Measurements from ENCODE around the gene CTDSPL.

The CTDSPL gene

GRCh38 chr3:37943631-37944314 is 82.1 kb downstream of the CTDSPL start:
- DNase-seq (ENCODE audit: low read depth) = no peak

DNA sequence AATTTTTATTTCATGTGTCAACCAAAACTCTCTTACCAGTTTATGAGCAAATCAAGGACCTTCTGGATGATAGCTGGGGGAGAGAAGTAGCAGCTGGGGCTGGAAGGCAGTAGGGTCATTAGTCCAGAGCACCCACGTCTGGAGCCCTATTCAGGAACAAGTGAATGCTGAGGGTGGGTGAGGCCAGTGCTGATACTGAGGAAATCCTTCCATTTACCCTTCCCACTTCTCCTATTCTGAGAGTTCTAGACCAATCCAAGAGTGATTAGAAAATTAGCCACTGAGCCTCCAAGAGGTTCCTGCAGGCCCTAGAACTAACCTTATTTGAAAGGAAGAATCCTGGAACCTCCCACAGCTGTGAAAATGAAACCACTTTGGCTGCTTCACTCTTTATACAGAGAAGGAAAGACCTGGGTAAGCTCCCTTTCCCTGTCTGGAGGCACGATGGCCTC is 82.7 kb downstream of the CTDSPL start:
- DNase-seq (ENCODE audit: low read depth) = no peak

DNA sequence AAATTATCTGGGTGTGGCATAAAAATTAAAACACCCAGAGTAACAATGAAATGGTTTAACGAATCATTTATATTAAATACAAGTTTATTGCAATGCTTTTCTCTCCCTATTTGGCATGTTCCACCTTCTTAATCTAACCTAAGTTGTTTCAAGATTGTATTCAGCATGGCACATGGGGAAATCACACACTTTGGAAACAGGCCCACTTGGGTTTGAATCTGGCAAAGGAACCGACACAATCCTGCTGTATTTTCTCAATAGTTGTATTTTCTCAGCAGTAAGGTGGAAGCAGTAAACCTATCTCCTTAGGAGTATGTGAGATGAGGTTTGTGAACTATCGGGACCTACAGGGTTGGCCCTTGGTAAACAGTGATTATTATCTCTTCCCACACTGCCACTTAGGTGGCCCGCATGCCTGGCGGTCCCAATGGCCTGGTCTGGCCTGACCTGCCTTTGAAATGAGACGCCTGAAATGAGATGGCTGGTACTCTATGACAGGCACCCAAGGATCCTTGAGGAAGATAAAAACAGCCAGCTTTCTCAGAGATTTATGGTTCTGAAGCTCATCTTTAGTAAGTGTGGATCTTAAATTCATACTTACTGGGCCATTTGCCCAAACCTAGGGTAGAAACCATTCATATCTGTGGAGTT is 83.6 kb downstream of the CTDSPL start:
- DNase-seq (ENCODE audit: low read depth) = no peak

DNA sequence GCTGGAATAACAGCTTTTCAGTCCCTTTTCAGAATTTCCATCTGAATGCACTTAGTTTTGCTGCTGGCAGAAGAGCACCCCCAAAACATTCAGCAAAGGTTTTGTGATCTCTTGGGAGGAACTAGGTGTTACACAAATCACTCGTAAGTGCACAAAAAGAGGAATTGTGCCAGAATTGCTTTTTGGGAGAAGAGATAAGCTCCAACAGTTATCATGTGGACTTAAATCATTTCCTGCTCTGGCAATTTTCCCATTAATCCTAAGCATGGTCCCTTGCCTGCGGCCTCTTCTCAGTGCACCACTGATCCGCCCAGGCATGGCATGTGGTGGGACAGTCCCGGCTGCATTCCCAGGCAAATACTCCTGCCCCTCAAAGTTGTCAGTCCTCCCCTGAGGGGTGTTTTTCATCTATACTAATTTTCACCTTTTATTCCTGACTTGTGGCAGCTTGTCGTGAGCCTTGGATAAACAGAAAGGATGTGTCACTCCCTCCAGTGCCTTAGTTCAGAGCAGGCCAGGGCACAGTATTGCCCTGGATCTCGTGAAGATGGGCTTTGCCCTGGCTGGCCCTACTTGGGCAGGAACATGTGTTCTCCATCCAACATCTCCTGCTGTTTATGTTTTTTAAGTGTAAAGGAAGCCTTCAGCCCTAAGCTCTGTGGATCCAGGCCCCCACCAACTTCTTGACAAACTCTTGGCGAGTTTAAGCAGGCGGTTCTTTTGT is 84.3 kb downstream of the CTDSPL start:
- DNase-seq (ENCODE audit: low read depth) = peak; percentile 93

DNA sequence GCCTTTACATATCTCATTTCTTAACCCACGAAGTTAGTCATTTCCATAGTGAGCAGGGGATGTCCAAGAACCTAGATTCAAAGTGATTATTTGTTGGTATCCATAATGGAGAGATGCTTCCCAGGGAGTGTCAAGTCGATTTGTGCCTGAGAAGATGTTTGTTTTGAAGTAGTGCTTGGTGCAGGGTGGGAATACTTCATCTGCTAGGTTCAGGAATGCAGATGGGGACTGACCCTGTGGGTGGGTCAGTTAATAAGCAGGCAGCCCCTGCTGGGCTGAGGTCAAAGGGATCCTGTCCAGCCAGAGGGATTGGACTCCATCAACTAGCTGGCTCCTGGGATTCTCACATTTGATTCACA is 84.8 kb downstream of the CTDSPL start:
- DNase-seq (ENCODE audit: low read depth) = no peak

DNA sequence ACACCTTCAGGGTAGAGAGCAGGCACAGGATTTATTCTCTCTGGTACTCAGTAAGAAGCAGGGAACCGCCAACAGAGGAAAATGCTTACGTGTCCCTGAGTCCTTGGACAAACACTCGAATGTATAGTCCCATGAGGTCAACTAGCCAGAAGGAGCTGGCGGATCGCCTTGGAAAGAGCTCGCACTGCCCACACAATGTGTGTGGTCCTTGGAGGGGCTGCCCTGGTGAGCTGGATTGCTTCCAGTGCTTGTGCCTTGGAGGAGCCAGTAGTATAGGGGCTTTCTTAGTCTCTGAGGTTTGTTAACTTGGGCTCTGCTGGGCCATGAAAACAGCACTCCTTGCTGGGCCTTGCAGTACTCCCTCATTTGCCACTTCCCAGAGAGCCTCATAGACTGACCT is 88.2 kb downstream of the CTDSPL start:
- no peak for DNase-seq (ENCODE audit: low read depth)

DNA sequence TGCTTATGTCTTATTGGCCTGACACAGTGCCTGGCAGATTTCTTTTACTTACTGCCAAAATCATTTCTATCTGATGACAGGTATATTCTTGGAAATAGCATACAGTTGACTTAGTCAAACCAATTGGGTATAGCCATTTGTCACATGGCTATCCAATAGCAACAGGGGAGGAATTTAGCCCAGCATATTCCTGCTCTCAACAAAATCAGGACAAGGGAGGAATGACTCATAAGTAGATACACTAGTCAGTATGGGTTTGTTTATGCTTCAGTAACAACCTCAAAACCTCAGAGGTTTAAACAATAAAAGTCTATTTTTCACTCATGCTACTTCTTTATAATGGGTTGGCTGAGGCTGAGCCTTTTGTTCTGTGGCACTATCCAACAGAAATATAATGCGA is 90.9 kb downstream of the CTDSPL start:
- peak; percentile 34 for DNase-seq (ENCODE audit: low read depth)

GRCh38 chr3:37953226-37953625 is 91.5 kb downstream of the CTDSPL start:
- DNase-seq (ENCODE audit: low read depth) = no peak

- DNase-seq (ENCODE audit: low read depth) = no peak
Observed at GRCh38 chr3:37953707-37954394, 92.2 kb downstream of the CTDSPL start.

DNA sequence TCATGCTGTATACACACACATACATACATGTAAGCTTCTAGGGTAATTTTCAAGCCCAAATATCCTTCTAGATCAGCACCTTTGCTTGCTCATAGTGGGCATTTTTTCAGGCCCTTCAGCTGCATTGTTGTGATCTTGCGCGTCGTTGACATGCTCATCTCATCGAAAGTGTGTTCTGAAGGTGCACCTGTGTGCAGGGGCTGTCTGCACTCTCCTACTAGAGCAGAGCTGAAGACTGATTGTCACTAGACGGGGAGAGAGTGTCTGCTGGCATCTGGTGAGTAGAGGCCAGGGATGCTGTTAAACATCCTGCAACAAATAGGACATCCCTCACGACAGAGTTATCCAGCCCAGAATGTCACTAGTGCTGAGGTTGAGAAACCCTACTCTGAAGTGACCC is 93.2 kb downstream of the CTDSPL start:
- no peak for DNase-seq (ENCODE audit: low read depth)

DNA sequence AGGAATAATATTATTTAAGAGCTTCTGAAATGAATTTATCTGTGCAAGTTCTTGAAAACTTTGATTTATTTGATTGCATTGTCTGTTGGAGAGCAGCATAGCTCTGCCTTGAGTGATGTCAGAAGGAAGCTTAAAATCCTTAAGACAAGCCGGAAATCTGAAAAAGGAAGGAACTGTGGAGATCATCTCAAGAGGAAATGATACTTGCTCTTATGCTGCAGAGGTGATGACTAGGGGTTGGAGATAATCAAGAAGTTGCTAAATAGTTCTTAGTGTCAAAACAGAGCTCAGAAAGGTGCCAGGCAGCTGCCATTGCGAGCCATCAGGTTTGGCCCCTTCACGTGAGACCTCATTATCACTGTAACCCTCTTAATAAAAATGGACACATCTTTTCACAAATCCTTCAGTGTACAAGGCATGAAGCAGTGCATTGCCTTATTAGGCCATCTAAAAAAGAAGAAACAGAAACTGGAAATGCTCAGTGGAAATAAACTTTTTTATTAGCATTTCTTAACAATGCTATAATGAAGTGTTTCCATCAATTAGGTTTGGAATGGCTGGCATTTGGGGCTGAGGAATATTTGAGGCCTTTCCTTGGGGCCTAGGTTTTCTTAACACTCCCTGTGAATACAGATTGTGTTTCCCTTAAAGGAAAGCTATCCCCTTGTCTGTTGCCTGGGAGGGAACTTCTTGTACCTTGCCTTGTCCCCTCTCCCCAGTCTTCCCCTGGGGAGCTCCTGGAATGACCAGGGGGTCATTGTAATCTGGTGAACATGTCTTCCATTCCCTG is 94.4 kb downstream of the CTDSPL start:
- DNase-seq (ENCODE audit: low read depth) = peak; percentile 68

GRCh38 chr3:37956723-37957538 is 95.3 kb downstream of the CTDSPL start:
- DNase-seq (ENCODE audit: low read depth) = no peak

DNA sequence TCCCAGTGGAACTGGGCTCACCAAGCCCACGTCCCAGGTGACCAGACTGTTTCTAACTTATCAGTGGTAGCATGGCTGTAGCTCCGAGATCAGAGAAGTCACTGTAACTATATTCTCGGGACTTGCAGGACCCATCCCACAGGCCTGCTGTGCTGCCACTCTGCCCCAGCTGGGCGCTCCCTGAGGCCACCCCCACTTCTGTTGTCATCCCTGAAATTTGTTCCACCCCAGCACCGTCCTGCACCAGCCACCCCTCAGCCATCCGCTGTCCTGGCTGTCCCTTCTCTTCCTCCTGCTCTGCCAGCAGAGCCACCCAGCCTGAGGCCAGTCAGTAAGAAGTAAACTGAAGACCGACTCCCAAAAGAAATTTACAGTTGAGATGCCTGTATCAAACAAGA is 95.9 kb downstream of the CTDSPL start:
- DNase-seq (ENCODE audit: low read depth) = no peak

GRCh38 chr3:37961622-37962431 is 100.1 kb downstream of the CTDSPL start:
- DNase-seq (ENCODE audit: low read depth) = peak; percentile 34

GRCh38 chr3:37963016-37963415 is 101.3 kb downstream of the CTDSPL start:
- peak; percentile 78 for DNase-seq (ENCODE audit: low read depth)

DNA sequence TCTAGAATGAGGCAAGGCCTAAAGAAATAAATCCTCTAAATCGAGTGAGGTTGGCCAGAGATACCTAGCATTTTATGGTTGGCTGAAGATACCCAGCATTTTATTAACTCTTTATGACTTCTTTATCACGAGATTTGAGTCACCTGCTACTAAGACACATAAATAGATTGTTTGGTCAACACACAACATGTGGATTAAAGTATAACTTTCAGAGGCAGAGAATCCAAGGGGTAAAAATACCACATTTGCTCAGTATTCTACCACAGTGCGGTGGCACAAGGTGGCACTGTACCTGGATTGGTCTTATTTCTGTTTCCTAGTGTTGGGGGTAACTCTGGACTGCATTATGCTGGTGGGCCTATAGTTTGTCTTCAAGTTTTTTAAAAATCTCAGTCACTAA is 102.0 kb downstream of the CTDSPL start:
- DNase-seq (ENCODE audit: low read depth) = no peak

DNA sequence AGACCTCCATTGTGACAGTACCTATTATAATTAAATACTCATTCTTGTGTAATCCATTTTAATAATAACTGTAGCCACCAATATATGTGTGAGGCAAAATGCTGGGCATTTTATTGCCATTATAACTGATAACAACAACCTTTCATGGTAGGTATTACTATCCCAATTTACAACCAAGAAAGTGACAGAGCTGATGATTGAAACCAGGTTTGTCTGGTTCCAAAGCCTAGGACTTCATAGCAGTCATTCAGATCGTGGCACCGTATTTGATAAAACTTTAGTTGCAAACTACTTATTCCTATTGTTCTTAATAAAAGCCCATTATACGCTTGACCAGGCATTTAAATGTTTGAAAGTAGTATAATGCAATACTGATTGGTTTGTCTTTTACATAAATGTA is 102.5 kb downstream of the CTDSPL start:
- no peak for DNase-seq (ENCODE audit: low read depth)

GRCh38 chr3:37964716-37965115 is 103.0 kb downstream of the CTDSPL start:
- no peak for DNase-seq (ENCODE audit: low read depth)

DNA sequence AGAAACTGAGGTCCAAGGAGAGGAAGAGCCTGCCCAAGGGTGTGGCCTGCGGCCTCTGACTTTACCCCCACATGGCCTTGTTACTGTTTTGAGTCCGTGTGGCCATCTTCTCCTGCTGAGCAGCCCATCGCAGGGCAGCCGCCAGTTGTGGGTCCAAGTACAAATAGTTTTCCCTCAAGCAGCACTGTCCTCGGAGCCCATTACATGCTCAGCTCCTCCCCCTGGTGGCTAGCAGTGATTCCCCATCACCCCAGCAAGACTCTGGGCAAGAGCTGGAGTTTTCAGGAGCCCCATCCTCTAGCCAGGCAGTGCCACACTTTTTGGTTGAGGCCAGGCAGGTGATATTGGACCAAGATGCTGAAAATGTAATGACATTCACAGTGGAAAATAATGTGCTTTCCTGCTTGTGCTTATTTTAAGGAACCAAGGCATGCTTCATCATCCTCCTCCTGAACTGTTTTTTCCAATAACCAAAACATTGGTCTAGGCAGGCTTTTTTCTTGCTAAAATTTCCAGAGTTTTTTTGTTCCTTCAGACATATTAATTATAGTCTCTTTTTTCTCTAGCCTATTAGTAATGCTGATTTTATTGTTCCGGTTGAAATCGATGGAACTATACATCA is 105.7 kb downstream of the CTDSPL start:
- peak; percentile 74 for DNase-seq (ENCODE audit: low read depth)

DNA sequence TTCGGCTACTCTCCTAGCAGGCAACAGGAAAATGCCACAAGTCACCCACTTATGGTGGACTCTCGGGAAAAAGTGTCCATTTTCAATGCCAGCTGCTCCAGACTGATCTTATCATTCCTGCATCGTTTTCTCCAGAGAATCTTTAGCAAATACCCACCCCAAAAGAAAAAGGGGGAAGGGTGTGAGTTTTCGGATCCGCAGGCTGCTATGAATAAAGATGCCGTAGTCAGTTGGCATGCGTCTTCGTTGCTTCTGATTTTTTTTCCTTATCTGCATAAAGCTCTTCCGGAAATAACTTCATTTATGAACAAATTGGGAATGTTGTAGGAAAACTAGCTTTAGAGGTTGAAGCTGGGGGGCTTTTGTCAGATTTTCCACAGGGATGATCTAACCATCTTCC is 106.5 kb downstream of the CTDSPL start:
- DNase-seq (ENCODE audit: low read depth) = no peak
